Hematopoietic multipotent progenitor cell treated with erythropoietin and hydrocortisone succinate and interleukin-3 and kit ligand, for 17 days (in vitro differentiated cells): ENCODE data around the gene ZMYM4.
"Not testable (repeated sequence)": the region's sequence is repeated elsewhere in the genome, so short reads cannot be mapped to it uniquely, and the experiment has no call there.

Experiments
- DNase-seq: peaks from one replicate; pipeline ENCODE4 v3.0.0-alpha.2; 2015; ENCODE audit warnings: low spot score

Gene ZMYM4

DNA sequence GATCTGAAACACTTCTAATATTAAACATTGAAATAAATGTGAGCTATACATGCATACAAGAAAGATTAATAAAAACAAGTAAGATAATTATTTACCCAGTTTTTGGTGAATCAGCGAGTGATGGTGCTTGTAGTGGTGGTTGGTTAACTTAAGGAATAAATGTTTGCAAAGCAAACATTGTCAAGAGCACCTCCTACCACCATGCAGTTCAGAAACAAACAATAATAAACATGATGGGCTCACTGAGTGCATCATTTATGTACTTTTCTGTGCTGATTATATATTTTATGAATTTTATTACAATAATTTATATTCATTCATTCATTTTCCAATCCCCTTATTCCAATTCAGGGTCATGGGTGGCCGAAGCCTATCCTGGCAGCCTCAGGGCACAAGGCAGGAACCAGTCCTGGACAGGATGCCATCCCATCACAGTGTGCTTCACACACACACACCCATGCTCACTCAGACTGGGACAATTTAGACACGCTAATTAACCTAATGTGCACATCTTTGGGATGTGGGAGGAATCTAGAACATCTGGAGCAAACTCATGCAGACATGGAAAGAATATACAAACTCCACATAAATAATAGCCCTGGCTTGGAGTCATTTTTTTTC is 57.8 kb downstream of the ZMYM4 start:
- DNase-seq: no peak

DNA sequence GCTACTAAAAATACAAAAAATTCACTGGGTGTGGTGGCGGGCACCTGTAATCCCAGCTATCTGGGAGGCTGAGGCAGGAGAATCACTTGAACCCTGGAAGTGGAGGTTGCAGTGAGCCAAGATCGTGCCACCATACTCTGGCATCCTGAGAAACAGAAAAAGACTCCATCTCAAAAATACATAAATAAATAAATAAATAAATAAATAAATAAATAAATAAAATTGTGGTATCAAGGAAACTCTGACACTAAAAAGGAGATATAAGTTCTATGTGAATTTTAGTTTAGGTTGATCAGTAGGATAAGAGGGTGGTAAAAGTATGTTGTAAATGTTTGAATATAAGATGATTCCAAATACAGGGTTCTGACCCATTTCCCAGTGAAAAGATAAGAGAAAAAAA is 63.1 kb downstream of the ZMYM4 start:
- not testable (repeated sequence) for DNase-seq

DNA sequence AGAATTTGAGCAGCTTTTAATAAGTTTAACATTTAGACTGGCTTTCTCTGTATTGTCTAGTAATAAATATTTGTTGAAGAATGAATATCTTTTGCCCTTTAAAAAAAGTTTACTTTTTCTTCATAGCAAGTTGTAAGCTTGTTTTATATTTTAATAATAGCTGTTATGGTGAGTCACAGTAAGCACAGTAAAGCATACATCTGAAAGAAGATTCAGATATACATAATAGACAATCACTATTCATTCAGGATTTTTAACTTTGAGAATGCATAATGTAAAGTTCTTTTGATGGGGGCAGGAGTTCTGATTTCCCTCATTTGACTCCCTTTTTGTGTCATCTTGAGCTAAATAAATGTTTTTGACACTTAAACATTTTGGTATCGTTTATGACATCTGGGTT is 66.0 kb downstream of the ZMYM4 start:
- no peak for DNase-seq

DNA sequence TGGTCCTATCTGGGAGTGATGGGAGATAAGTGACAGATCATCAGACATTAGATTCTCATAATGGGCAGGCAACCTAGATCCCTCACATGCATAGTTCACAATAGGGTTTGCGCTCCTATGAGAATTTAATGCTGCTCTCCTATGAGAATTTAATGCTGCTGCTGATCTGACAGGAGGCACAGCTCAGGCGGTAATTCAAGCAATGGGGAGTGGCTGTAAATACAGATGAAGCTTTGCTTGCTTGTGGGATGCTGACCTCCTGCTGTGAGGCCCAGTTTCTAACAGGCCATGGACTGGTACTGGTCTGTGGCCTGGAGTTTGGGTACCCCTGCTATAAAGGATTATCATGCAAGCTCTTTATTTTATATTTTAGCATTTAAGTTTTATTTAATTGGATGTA is 72.0 kb downstream of the ZMYM4 start:
- no peak for DNase-seq

DNA sequence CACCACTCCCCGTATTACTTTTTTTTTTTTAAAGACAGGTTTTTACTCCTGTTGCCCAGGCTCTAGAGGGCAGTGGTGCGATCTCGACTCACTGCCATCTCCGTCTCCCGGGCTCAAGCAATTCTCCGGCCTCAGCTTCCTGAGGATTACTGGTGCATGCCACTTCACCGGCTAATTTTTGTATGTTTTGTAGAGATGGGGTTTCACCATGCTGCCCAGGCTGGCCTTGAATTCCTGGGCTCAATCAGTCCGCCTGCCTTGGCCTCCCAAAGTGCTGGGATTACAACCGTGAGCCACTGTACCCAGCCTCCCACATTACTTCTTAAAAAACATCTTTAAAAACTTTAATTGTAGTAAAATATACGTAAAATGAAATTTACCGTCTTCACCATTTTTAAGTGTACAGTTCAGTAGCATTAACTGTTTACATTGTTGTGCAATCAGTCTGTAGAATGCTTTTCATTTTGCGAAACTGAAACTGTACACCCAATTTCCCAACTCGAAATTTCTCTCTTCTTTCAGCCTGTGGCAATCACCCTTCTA is 77.0 kb downstream of the ZMYM4 start:
- no peak for DNase-seq

DNA sequence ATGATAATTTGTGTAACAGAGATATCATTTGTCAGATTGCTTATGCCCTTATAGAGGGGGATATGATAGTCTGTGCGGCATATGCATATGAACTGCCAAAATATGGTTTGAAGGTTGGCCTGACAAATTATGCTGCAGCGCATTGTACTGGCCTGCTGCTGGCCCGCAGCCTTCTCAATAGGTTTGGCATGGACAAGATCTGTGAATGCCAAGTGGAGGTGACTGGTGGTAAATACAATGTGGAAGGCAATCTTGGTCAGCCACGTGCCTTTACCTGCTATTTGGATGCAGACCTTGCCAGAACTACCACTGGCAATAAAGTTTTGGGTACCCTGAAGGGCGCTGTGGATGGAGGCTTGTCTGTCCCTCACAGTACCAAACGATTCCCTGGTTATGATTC is 82.4 kb downstream of the ZMYM4 start:
- no peak for DNase-seq

DNA sequence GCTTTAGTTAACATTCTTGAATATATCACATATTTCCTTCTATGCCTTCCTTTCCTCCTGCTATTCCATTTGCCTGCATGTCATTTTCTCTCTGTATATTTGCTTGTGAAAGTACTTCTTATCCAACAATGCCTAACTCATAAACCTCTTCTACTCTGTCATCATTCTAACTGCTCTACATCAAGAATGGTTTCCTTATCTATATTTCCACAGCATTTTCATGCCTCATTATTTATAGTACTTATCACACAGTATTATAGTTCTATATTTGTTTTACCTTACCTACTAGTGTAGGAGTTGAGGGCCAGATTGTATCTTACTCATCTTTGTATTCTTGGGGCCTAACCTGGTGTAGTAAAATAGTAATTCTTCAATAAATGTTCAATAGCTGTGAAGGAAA is 91.5 kb downstream of the ZMYM4 start:
- no peak for DNase-seq

DNA sequence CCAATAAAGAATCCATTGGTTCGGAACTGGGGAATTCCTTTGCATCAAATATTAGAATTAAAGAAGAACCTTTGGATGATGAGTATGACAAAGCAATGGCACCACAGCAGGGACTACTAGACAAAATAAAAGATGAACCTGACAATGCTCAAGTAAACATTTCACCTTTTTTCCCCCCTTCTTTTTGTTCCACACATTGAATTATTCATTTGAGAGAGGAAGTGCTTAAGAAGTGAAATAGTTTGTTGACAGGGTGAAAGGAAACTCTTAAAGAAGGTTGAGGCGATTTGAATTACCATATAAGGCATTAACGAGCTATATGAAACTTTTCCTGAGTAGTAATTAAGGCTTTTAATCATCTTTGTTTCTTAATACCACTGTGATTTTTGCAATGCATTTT is 93.1 kb downstream of the ZMYM4 start:
- no peak for DNase-seq

DNA sequence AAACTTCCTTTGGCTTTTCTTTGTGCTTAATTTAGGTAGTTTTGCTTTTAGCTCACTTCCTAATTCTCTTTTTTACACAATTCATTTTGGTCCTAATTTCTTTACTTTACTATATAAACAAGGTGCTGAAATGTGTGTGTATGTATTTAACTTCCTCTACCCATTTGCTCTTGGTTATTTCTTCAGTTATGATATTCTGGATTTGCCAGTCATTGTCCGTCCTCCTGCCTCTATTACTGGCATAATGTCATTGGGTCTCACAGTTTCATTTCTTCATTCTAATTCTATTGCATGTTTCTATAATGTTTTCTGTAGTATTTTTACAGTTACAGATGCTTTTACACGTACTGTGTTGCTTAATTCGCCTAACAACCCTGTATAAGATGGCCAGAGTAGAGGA is 96.2 kb downstream of the ZMYM4 start:
- no peak for DNase-seq

DNA sequence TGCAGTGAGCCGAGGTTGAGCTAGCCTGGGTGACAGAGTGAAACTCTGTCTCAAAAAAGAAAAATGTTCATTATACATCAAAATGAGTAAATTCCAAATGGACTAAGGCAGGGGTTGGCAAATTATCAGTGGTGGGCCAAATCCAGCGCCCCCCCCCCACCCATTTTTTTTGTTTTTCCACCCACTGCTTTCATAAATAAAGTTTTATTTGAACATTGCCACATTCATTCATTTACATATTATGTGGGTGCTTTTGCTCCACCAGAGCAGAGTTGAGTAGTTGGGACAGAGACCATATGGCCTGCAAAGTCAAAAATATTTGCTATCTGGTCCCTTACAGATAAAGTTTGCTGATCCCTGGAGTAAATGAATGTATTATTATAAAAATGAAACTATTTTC is 99.4 kb downstream of the ZMYM4 start:
- DNase-seq: no peak

DNA sequence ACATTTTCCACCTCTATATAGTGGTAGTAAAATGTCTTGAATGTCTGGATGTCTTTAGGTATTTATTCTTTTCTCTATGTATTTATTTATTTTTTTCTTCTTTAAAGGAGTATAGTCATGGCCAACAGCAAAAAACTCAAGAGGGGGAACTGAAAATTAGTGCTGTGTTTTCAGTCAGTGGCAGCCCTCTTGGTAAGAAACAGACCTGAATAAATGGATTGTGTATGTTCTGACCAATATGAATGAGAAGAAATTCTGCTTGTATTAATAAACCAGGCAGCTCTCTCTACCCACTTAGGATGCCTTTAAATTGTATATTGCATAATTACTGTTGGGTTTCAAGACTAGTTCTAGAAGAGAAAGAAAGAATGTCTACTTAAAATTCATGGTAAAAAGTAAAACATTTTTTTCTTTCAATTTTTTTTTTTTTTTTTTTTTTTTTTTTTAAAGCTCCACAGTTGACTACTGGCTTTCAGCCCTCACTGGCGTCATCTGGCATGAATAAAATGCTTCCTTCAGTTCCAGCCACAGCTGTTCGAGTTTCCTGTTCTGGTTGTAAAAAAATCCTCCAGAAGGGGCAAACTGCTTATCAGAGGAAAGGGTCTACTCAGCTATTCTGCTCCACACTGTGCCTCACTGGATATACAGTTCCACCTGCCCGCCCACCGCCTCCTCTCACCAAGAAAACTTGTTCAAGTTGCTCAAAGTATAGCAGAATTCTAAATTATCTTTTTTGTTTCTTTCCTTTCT is 101.6 kb downstream of the ZMYM4 start:
- DNase-seq: no peak

DNA sequence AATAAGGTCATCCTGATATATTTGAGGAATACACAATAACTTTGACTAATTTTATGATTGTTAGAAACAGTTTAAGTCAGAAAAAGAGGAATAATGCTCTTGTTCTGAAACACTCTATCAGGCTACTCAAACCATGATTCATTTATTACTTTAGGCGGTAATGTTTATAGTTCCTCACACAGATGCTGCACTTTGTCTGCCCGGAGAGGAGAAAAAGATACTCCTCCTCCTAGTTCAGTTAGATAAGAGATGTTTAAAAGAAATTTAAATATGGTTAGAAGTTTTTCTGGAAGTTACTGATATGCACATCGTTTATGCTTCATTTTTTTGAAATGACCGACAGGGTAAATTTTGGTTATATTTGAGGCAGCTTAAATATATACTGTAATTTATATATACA is 103.0 kb downstream of the ZMYM4 start:
- DNase-seq: no peak

DNA sequence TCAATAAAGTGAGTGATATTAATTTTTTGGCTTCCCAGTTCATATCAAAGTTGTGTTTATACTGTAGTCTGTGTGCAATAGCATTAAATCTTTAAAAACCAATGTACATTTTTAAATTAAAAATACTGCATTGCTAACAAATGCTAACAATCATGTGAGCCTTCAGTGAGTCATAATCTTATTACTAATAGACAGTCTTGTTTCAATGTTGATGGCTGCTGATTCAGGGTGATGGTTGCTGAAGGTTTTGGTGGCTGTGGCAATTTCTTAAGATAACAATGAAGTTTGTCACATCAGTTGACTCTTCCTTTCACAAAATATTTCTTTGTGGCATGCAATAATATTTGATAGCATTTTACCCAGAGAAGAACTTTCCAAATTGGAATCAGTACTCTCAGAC is 109.0 kb downstream of the ZMYM4 start:
- no peak for DNase-seq

DNA sequence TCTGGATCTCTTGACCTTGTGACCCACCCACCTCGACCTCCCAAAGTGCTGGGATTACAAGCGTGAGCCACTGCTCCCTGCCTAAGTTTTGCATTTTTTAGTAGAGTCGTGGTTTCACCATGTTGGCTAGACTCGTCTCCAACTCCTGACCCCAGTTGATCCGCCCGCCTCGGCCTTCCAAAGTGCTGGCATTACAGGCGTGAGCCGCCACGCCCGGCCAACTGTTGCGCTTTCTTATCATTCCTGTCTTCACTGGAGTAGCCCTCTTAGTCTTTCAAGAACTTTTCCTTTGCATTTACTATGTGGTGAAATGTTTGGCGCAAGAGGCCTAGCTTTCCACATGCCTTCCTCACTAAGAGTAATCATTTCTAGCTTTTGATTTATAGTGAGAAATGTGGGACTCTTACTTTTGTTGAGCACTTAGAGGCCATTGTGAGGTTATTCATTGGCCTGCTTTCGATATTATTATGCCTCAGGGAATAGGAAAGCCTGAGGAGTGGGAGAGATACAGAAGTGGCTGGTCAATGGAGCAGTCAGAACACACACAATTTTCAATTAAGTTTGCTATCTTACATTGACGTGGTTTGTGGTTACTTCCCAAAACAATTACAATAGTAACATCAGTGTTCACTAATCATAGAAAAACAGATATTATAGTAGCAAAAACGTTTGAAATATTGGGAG is 111.0 kb downstream of the ZMYM4 start:
- DNase-seq: no peak

DNA sequence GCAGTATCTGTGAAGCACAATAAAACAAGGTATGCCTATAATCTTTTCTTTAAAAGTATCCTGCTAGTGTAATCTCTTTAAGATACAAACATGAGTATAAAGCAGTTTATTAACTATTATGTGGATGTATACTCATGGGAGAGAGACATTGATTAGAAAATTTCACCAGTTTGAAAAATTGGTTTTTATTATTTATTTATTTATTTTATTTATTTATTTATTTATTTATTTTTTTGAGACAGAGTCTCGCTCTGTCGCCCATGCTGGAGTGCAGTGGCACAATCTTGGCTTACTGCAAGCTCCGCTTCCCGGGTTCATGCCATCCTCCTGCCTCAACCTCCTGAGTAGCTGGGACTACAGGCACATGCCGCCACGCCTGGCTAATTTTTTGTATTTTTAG is 111.6 kb downstream of the ZMYM4 start:
- not testable (repeated sequence) for DNase-seq

DNA sequence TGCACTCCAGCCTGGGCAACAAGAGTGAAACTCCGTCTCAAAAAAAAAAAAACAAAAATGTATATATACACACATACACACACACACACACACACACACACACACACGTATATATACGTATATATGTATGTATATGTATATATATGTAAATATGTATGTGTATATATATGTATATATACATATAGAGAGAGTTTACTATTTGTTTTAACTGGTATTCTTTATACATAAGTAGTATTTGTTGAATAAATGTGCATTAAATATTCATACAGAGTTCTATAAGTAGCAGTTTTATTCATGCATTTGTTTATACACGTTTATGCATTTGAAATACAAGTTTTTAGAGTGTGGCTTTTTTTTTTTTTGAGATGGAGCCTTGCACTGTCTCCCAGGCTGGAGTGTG is 113.6 kb downstream of the ZMYM4 start:
- no peak for DNase-seq

DNA sequence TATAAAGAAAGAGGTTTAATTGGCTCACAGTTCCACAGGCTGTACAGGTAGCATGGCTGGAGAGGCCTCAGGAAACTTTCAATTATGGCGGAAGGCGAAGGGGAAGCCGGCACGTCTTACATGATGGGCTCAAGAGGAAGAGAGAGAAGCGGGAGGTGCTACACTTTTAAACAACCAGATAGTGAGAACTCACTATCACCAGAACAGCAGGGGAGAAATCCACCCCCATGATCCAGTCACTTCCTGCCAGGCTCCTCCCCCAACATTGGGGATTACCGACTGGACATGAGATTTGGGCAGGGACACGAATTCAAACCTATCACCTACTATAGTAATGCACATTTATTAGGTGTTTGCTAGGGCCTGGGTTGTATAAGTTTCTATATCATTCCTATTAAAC is 117.8 kb downstream of the ZMYM4 start:
- no peak for DNase-seq

DNA sequence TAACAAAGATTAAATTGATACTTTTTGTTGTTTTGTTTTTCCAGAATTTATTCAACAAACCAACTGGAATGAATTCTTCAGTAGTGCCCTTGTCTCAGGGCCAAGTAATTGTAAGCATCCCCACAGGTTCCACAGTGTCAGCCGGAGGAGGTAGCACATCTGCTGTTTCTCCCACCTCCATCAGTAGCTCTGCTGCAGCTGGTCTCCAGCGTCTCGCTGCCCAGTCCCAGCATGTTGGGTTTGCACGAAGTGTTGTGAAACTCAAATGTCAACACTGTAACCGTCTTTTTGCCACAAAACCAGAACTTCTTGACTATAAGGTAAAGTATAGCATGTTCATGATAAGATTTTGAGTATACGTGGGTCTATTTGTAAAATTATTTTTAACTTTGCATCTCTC is 118.5 kb downstream of the ZMYM4 start:
- no peak for DNase-seq

DNA sequence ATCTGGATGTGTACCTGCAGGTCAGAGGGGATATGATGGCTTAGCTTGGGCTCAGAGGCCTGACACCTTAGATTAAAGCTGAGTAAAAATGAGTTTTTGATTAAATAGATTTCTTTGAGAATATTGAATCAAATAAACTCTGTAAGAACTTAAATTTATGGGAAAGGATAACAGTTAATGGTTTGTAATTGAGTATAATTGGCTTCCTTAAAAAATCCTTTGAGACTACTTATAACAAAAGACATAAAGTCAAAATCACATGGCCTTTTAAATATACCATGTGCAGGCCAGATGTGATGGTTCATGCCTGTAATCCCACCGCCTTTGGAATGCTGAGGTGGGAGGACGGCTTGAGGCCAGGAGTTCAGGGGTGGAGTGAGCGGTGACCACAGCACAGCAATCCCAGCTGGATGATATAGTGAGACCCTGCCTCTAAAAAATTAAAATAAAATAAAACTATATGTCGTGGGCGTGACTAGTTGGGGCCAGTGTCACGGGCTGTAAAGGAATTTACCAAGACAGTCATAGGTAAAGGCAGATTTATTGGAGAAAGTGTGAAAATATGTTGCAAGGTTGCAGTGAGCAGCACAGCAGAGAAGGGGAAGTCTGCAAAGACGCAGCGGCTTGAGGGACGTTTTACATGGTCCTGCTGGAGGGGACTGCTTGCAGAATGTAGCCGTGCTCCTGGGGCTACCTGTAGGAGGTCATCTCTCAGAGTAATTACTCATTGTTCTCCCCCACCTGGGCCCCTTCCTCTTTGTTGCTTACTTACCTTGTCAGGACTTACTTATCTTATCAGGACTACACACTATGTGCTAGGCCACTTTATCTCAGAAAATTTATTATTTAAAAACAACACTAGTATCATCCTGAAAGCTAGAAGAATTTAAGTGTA is 122.3 kb downstream of the ZMYM4 start:
- no peak for DNase-seq

DNA sequence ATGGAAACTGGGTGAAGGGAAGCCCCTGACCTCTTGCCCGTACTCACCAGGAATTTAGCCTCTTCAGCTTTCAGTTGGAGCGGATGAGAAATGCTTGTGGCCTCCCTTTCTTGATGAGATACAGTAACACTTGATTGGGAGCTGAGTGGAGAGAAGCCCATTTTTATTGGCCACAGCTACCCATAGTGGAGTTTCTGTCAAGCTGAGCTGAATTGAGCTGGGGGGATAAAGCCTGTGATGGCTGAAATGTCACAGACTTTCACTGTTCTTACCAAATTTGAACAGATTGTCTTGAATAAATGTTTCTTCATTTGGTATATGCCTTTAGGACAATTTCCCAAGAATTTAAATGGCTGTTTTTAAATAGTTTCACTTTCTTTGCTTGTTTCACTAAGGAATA is 125.9 kb downstream of the ZMYM4 start:
- no peak for DNase-seq

DNA sequence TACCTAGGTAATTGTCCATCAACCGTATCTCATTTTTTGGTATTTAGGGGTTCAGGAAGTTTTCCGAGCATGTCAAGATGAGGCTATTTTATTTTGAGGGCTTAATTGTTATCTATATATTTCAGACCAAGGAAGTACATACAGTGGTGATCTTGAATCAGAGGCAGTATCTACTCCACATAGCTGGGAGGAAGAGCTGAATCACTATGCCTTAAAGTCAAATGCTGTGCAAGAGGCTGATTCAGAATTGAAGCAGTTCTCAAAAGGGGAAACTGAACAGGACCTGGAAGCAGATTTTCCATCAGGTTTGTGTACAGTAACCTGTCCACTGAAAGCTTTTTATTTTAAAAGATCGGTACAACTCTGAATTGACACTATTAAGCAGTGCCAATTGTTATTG is 130.2 kb downstream of the ZMYM4 start:
- DNase-seq: no peak

DNA sequence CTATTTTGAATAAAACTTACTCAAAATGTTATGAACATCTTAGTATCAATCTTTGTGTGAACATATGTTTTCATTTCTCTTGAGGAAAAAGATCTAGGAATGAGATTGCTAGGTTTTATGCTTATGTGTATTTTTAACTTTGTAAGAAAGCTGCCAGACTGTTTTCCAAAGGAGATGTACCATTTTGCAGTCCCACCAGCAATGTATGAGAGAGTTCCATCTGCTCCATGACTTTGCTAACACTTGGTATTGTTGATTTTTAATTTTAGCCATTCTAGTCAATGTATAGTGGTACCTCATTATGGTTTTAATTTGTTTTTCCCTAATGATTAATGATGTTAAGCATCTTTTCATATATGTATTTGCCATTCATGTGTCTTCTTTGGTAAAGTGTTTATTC is 132.5 kb downstream of the ZMYM4 start:
- DNase-seq: no peak
